CD14-positive monocyte (primary cell): ENCODE results near the gene KIDINS220. TPM values are rescaled to one million over a fixed set of nuclear protein-coding genes. Genes with fewer than 3 reads are reported as not detected.

Experiments used
- DNase-seq, 3 donors: peaks; one replicate each; pipeline ENCODE4 v3.0.0-alpha.2; 2011 to 2022
- H2AFZ ChIP-seq: 2 replicates; pipeline ENCODE4 v1.6.0; 2012; ENCODE audit warnings: mild to moderate bottlenecking, low read depth, low read length, inconsistent platforms; ENCODE audit not compliant: insufficient read depth, poor library complexity, severe bottlenecking
- H3K27ac ChIP-seq, 2 donors: 1 replicate in 1 of 2; 2 replicates in 1 of 2; pipeline ENCODE4 v1.5.1; 2012 to 2013; ENCODE audit warnings: low read length in 2 of 2, control low read depth in 1 of 2, inconsistent platforms in 1 of 2, low read depth in 1 of 2, mild to moderate bottlenecking in 1 of 2
- H3K27me3 ChIP-seq, 2 donors: one replicate each; pipeline versions ENCODE4 v1.6.0 to v1.6.1; 2011 to 2013; ENCODE audit warnings: low read length in 2 of 2; ENCODE audit not compliant: control insufficient read depth in 2 of 2, insufficient read depth in 2 of 2
- H3K36me3 ChIP-seq, 2 donors: replicated peaks in 1 of 2; 1 replicate in 1 of 2; 2 replicates in 1 of 2; pipeline versions ENCODE4 v1.5.1 to v1.6.1; 2012 to 2013; ENCODE audit warnings: low read length in 2 of 2, control low read depth in 1 of 2, inconsistent platforms in 1 of 2, mild to moderate bottlenecking in 1 of 2; ENCODE audit not compliant: insufficient read depth in 2 of 2, control insufficient read depth in 1 of 2
- H3K4me1 ChIP-seq, 2 donors: 1 replicate in 1 of 2; 2 replicates in 1 of 2; pipeline versions ENCODE4 v1.5.1 to v1.6.1; 2012 to 2013; ENCODE audit warnings: low read length in 2 of 2, control low read depth in 1 of 2, inconsistent platforms in 1 of 2, mild to moderate bottlenecking in 1 of 2, moderate library complexity in 1 of 2; ENCODE audit not compliant: insufficient read depth in 2 of 2, control insufficient read depth in 1 of 2
- H3K4me2 ChIP-seq: replicated peaks from 2 replicates; pipeline ENCODE3; 2012; ENCODE audit warnings: low read length, moderate library complexity, mild to moderate bottlenecking; ENCODE audit not compliant: poor library complexity, severe bottlenecking; ENCODE audit errors: extremely low read depth
- H3K4me3 ChIP-seq, 3 experiments: fragments of 200-600 bp in 1 of 3; sonication (generic) in 1 of 3; replicated peaks in 1 of 3; 1 replicate in 2 of 3; 2 replicates in 1 of 3; pipeline ENCODE4 v1.5.1; 2011 to 2013; ENCODE audit warnings: low read length in 3 of 3, mild to moderate bottlenecking in 3 of 3, control low read depth in 2 of 3, low read depth in 2 of 3, inconsistent platforms in 1 of 3, moderate library complexity in 1 of 3
- H3K79me2 ChIP-seq: 2 replicates; pipeline ENCODE4 v1.6.0; 2012; ENCODE audit warnings: mild to moderate bottlenecking, control low read depth, inconsistent platforms, low read length, moderate library complexity; ENCODE audit not compliant: insufficient read depth
- H3K9ac ChIP-seq: 2 replicates; pipeline ENCODE4 v1.6.0; 2017; ENCODE audit warnings: low read length, mild to moderate bottlenecking; ENCODE audit not compliant: insufficient read depth, poor library complexity, severe bottlenecking
- H3K9me3 ChIP-seq, 2 donors: replicated peaks in 1 of 2; 1 replicate in 1 of 2; 2 replicates in 1 of 2; pipeline versions ENCODE4 v1.5.1 to v1.6.1; 2012 to 2013; ENCODE audit warnings: low read length in 2 of 2, control low read depth in 1 of 2; ENCODE audit not compliant: control insufficient read depth in 1 of 2, insufficient read depth in 1 of 2
- H4K20me1 ChIP-seq: 2 replicates; pipeline ENCODE4 v1.6.0; 2012; ENCODE audit warnings: mild to moderate bottlenecking, low read length, control low read depth, moderate library complexity; ENCODE audit not compliant: insufficient read depth
- H3K27ac Mint-ChIP-seq, 7 donors: one replicate each; pipeline ENCODE4 v1.8.0; 2020; ENCODE audit warnings: mild to moderate bottlenecking in 7 of 7, mixed read lengths in 7 of 7, moderate library complexity in 6 of 7, inconsistent platforms in 2 of 7
- H3K27me3 Mint-ChIP-seq, 3 donors: one replicate each; pipeline ENCODE4 v1.8.0; 2021 to 2022; ENCODE audit warnings: low read depth in 3 of 3, mild to moderate bottlenecking in 3 of 3, mixed read lengths in 3 of 3, moderate library complexity in 3 of 3, inconsistent platforms in 1 of 3
- H3K36me3 Mint-ChIP-seq, 2 donors: one replicate each; pipeline ENCODE4 v1.8.0; 2020; ENCODE audit warnings: mixed read lengths in 2 of 2, inconsistent platforms in 1 of 2, mild to moderate bottlenecking in 1 of 2
- H3K4me1 Mint-ChIP-seq: one replicate; pipeline ENCODE4 v1.8.0; 2020; ENCODE audit warnings: mild to moderate bottlenecking, mixed read lengths
- H3K4me3 Mint-ChIP-seq, 2 donors: one replicate each; pipeline ENCODE4 v1.8.0; 2020; ENCODE audit warnings: mild to moderate bottlenecking in 2 of 2, mixed read lengths in 2 of 2, moderate library complexity in 1 of 2
- H3K9me3 Mint-ChIP-seq, 7 donors: one replicate each; pipeline ENCODE4 v1.8.0; 2020 to 2022; ENCODE audit warnings: mixed read lengths in 7 of 7, mild to moderate bottlenecking in 6 of 7, moderate library complexity in 6 of 7, inconsistent platforms in 2 of 7
- CTCF ChIP-seq: fragments of 200-600 bp; IDR thresholded peaks from one replicate; pipeline ENCODE4 v1.8.0; 2022; ENCODE audit warnings: antibody characterized with exemption, mild to moderate bottlenecking
- WGBS: methylation state at CpG from one replicate; pipeline ENCODE4 v1.1.5; 2013; ENCODE audit warnings: missing lambda C conversion rate; ENCODE audit not compliant: insufficient coverage; 5-methylcytosine and 5-hydroxymethylcytosine counted together
- intact Hi-C, 2 donors: fragments of 100-400 bp; cut with micrococcal nuclease; formaldehyde crosslinking; loops; one replicate each; pipeline versions ENCODE4 v1.15.0 to v1.15.1; 2023
- polyA plus RNA-seq, 3 donors: library from polyadenylated mRNA; depleted of rRNA in 1 of 3; unstranded in 2 of 3; stranded (reverse) in 1 of 3; fragments of 300-500 nt in 2 of 3; fragments of >200 nt in 1 of 3; fragmentation: Illumina TruSeq in 2 of 3; gene quantifications; 1 replicate in 2 of 3; 2 replicates in 1 of 3; pipeline ENCODE4 v1.2.3, GENCODE V29; 2012 to 2021

Gene KIDINS220
- polyA plus RNA-seq, 3 donors = 12.1 to 26.7 (median 26.3) TPM

GRCh38 chr2:8821276-8822217, 15.9 kb downstream of the KIDINS220 start:
- Mint-ChIP-seq H3K9me3 (no peaks in the 10 kb centered on the region), H3K27ac (peak overlapping the region; percentile 55 to 90 (median 68)), H3K4me1 (peaks cover 17% of the 10 kb centered on the region), H3K27me3 (peaks cover 0 to 2% (median 1%) of the 10 kb centered on the region in 3 donors), H3K4me3 (peak overlapping the region; percentile 12 to 73), H3K36me3 (peaks cover 45 to 50% of the 10 kb centered on the region in 2 donors)
- peak overlapping the region; percentile 34 to 72 for H3K27ac ChIP-seq
- DNase-seq = peak; percentile 23 to 47 (median 45)
- no peak overlapping the region for H2AFZ ChIP-seq
- H3K79me2 ChIP-seq = peaks cover 40% of the 10 kb centered on the region
- WGBS = 40% methylated on average over 6 of the region's 8 CpGs
- H3K27me3 ChIP-seq = no peaks in the 10 kb centered on the region
- intact Hi-C loops = no loop called here
- H4K20me1 ChIP-seq = peaks cover 57% of the 10 kb centered on the region
- no peak overlapping the region for H3K9ac ChIP-seq
- H3K9me3 ChIP-seq = no peaks in the 10 kb centered on the region
- peaks cover 58 to 61% of the 10 kb centered on the region in 2 donors for H3K36me3 ChIP-seq
- no peak for TF ChIP-seq CTCF
- H3K4me1 ChIP-seq = peaks cover 18 to 21% of the 10 kb centered on the region in 2 donors
- no peak overlapping the region for H3K4me3 ChIP-seq
- H3K4me2 ChIP-seq = peak overlapping the region; percentile 18

GRCh38 chr2:8819948-8820347, 17.5 kb downstream of the KIDINS220 start:
- intact Hi-C loops = no loop called here
- Histone ChIP-seq H3K79me2 (peaks cover 37% of the 10 kb centered on the region), H2AFZ (no peak overlapping the region), H3K4me3 (no peak overlapping the region), H3K27me3 (no peaks in the 10 kb centered on the region), H3K9me3 (no peaks in the 10 kb centered on the region), H3K4me1 (peaks cover 18 to 21% of the 10 kb centered on the region in 2 donors), H3K9ac (no peak overlapping the region), H3K27ac (no peak overlapping the region), H3K4me2 (no peak overlapping the region), H3K36me3 (peaks cover 59 to 67% of the 10 kb centered on the region in 2 donors), H4K20me1 (peaks cover 46% of the 10 kb centered on the region)
- Mint-ChIP-seq H3K4me3 (no peak overlapping the region), H3K27ac (no peak overlapping the region), H3K9me3 (no peaks in the 10 kb centered on the region), H3K4me1 (peaks cover 17% of the 10 kb centered on the region), H3K36me3 (peaks cover 48 to 51% of the 10 kb centered on the region in 2 donors), H3K27me3 (peaks cover 0 to 2% (median 1%) of the 10 kb centered on the region in 3 donors)
- no peak for DNase-seq
- TF ChIP-seq CTCF = no peak
- 98% methylated on average over 6 of the region's 8 CpGs for WGBS
